Esophagus squamous epithelium (tissue), 5 donors: ENCODE results near the gene DTNA. TPM values are rescaled to one million over a fixed set of nuclear protein-coding genes. Genes with fewer than 3 reads are reported as not detected.

Experiments used
- DNase-seq: peaks from one replicate; lab custom pipeline; 2025; lab: John Stamatoyannopoulos, UW
- H3K27ac ChIP-seq, 4 donors: fragments of 200-600 bp; sonication (generic); one replicate each; pipeline ENCODE4 v1.5.1; 2016 to 2019; ENCODE audit warnings: mild to moderate bottlenecking in 1 of 4
- H3K27me3 ChIP-seq, 4 donors: fragments of 200-600 bp; sonication (generic); 1 replicate in 3 of 4; 2 replicates in 1 of 4; pipeline versions ENCODE4 v1.5.1 to v1.6.0; 2017 to 2021; ENCODE audit warnings: antibody characterized with exemption in 1 of 4
- H3K36me3 ChIP-seq, 3 donors: fragments of 200-600 bp; sonication (generic); one replicate each; pipeline ENCODE4 v1.5.1; 2016 to 2019
- H3K4me1 ChIP-seq, 3 donors: fragments of 200-600 bp; sonication (generic); one replicate each; pipeline ENCODE4 v1.5.1; 2017 to 2019
- H3K4me3 ChIP-seq, 4 donors: fragments of 200-600 bp; sonication (generic); 1 replicate in 3 of 4; 2 replicates in 1 of 4; pipeline ENCODE4 v1.5.1; 2016 to 2019; ENCODE audit warnings: mild to moderate bottlenecking in 2 of 4, moderate library complexity in 1 of 4
- H3K9me3 ChIP-seq, 3 donors: fragments of 200-600 bp; sonication (generic); one replicate each; pipeline ENCODE4 v1.5.1; 2016 to 2019
- POLR2A ChIP-seq, 4 donors: fragments of 450-650 bp; IDR thresholded peaks; one replicate each; pipeline ENCODE4 v1.6.1; 2017; ENCODE audit warnings: antibody characterized with exemption in 4 of 4, mild to moderate bottlenecking in 4 of 4, moderate library complexity in 3 of 4
- WGBS, 2 donors: methylation state at CpG; one replicate each; pipeline ENCODE4 v1.1.5; 2018; 5-methylcytosine and 5-hydroxymethylcytosine counted together
- intact Hi-C: fragments of 100-400 bp; cut with DNase I; formaldehyde crosslinking; loops from one replicate; pipeline ENCODE4 v1.15.0; 2022
- total RNA-seq, 4 donors: library from RNA; depleted of rRNA; stranded (reverse); fragments of >200 nt; gene quantifications; one replicate each; pipeline ENCODE4 v1.1.0, GENCODE V29; 2016
- TF ChIP-seq, protein P1 (sequence below), 6 experiments: fragments of 450-650 bp in 4 of 6; fragments of 200-600 bp in 2 of 6; sonication (generic) in 2 of 6; IDR thresholded peaks; one replicate each; pipeline ENCODE4 v1.5.1; 2016 to 2019; ENCODE audit warnings: antibody characterized with exemption in 6 of 6, mild to moderate bottlenecking in 4 of 6, moderate library complexity in 4 of 6
- donor health status: DM: yes; HTN: yes; CAD: no.

The DTNA gene
- total RNA-seq, 4 donors from 2014 or later = 1.7 to 75.0 (median 17.2) TPM

GRCh38 chr18:34697891-34698290 is 12.2 kb upstream of the DTNA start:
- H3K9me3 ChIP-seq = no peaks in the 10 kb centered on the region
- WGBS, 2 donors = 34 to 41% methylated on average over 3 of the region's 3 CpGs
- no peak overlapping the region for H3K27ac ChIP-seq
- DNase-seq = no peak
- intact Hi-C loops = no loop called here
- no peak for TF ChIP-seq POLR2A (IDR thresholded peaks at IDR 0.05)
- TF ChIP-seq, protein P1, sequence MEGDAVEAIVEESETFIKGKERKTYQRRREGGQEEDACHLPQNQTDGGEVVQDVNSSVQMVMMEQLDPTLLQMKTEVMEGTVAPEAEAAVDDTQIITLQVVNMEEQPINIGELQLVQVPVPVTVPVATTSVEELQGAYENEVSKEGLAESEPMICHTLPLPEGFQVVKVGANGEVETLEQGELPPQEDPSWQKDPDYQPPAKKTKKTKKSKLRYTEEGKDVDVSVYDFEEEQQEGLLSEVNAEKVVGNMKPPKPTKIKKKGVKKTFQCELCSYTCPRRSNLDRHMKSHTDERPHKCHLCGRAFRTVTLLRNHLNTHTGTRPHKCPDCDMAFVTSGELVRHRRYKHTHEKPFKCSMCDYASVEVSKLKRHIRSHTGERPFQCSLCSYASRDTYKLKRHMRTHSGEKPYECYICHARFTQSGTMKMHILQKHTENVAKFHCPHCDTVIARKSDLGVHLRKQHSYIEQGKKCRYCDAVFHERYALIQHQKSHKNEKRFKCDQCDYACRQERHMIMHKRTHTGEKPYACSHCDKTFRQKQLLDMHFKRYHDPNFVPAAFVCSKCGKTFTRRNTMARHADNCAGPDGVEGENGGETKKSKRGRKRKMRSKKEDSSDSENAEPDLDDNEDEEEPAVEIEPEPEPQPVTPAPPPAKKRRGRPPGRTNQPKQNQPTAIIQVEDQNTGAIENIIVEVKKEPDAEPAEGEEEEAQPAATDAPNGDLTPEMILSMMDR (IDR thresholded peaks at IDR 0.05) = no peak
- no peaks in the 10 kb centered on the region for H3K27me3 ChIP-seq
- H3K36me3 ChIP-seq = no peaks in the 10 kb centered on the region
- peaks cover 0 to 8% (median 0%) of the 10 kb centered on the region in 3 donors for H3K4me1 ChIP-seq
- H3K4me3 ChIP-seq = no peak overlapping the region

DNA sequence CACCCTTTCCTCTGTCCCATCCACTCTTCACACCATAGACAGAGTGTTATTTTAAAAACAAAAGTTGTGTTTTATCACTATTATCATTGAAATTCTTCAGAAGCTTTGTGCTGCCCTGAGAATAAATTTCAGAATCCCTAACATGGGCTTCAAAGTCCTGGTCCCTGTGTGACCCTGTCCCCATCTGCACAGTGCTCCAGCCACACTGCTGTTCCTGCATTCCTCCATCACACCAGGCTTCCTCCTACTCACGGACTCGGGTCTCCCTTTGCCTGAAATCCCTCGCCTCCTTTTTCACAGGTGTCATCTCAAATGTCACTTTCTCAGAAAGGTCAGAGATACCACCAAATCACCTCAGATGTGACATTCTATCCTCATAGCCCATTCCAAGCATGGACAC is 8.2 kb upstream of the DTNA start:
- Histone ChIP-seq H3K27me3 (no peaks in the 10 kb centered on the region), H3K27ac (no peak overlapping the region), H3K4me1 (peaks cover 0 to under 1% (median 0%) of the 10 kb centered on the region in 3 donors), H3K9me3 (no peaks in the 10 kb centered on the region), H3K4me3 (no peak overlapping the region), H3K36me3 (no peaks in the 10 kb centered on the region)
- 84% methylated on average over 3 of the region's 3 CpGs for WGBS, 2 donors
- intact Hi-C loops = no loop called here
- no peak for TF ChIP-seq POLR2A (IDR thresholded peaks at IDR 0.05)
- TF ChIP-seq, protein P1 (IDR thresholded peaks at IDR 0.05) = no peak
- no peak for DNase-seq

DNA sequence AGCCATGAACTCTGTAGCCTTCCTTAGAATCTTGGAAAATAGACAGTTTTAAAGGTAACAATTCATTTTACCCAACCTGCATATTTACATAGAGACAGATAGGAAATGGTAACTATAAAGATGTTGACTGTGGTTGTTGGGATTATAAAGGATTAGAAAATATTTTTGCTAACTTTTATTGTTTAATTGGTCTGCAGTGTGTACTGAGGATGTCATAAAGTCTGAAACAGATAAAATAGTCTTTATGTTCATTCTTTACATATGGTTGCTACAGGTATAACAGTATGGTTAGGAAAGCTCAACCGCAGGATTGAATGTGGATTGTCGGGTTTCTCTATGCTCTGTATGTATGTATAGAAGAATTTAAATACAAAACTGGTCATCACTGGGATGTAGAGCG is 7.3 kb upstream of the DTNA start:
- 87 to 90% methylated on average over 3 of the region's 3 CpGs for WGBS, 2 donors
- intact Hi-C loops = no loop called here
- DNase-seq = no peak

DNA sequence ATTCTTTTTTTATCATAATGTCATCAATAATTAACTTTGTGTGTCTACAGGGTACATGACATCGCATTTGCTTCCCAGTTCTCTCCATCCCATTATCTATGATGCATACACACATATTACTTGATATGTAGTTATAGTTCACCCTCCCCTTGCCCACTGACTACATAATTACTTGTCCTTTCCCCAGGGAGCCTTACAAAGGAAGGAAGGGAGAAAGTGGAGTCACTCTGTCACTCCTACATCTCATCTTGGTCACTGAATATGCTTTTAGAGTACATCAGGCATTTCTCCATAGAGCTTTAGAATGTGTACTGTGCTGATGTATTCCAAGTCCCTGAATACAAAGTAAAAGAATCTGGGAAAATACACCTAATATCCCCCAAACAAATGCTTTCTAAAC is 6.0 kb upstream of the DTNA start:
- Histone ChIP-seq H3K9me3 (no peaks in the 10 kb centered on the region), H3K4me1 (peaks cover 0 to 22% (median 10%) of the 10 kb centered on the region in 3 donors), H3K27ac (no peak overlapping the region), H3K27me3 (no peaks in the 10 kb centered on the region), H3K4me3 (no peak overlapping the region), H3K36me3 (no peaks in the 10 kb centered on the region)
- WGBS, 2 donors = 73 to 86% methylated on average over 1 of the region's 1 CpG
- no peak for DNase-seq
- intact Hi-C loops = no loop called here
- TF ChIP-seq, protein P1 (IDR thresholded peaks at IDR 0.05) = no peak
- no peak for TF ChIP-seq POLR2A (IDR thresholded peaks at IDR 0.05)

More for the DNA sequence above, 7.3 kb upstream of the DTNA start:
- H3K27me3 ChIP-seq = no peaks in the 10 kb centered on the region
- no peak overlapping the region for H3K27ac ChIP-seq
- H3K4me1 ChIP-seq = peaks cover 0 to 9% (median under 1%) of the 10 kb centered on the region in 3 donors
- TF ChIP-seq, protein P1 (IDR thresholded peaks at IDR 0.05) = no peak
- no peak for TF ChIP-seq POLR2A (IDR thresholded peaks at IDR 0.05)
- H3K9me3 ChIP-seq = no peaks in the 10 kb centered on the region
- no peak overlapping the region for H3K4me3 ChIP-seq
- H3K36me3 ChIP-seq = no peaks in the 10 kb centered on the region

DNA sequence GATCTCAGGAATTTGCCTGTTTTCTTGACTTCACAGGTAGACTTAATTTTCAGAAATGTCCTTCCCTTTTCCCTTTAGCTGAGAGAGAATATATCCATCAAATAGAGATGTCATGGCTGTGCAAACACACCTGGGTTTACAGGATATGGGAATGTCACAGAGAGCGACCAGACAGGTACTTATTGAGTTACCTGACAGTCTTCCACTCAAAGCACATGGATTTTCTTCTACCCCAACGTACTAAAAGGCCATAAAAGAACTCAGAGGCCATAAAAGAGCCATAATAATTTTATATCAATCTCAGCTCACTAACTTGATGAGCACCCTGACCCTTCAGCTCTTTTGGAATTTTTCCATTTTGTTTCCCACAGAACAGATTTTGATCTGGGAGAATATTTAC is 5.3 kb upstream of the DTNA start:
- Histone ChIP-seq H3K27me3 (no peaks in the 10 kb centered on the region), H3K4me3 (no peak overlapping the region), H3K4me1 (peaks cover 0 to 29% (median 13%) of the 10 kb centered on the region in 3 donors), H3K9me3 (no peaks in the 10 kb centered on the region), H3K36me3 (no peaks in the 10 kb centered on the region), H3K27ac (no peak overlapping the region)
- WGBS, 2 donors = 57 to 62% methylated on average over 2 of the region's 2 CpGs
- no peak for TF ChIP-seq POLR2A (IDR thresholded peaks at IDR 0.05)
- TF ChIP-seq, protein P1 (IDR thresholded peaks at IDR 0.05) = no peak
- no peak for DNase-seq
- intact Hi-C loops = no loop called here
